ENCODE results near the gene CACNA1I. TPM values are rescaled to one million over a fixed set of nuclear protein-coding genes. Genes with fewer than 3 reads are reported as not detected.

The CACNA1I gene
- total RNA-seq, 1 donor from 2014 or later, result 0.10 TPM

Other genes starting within 250 kb of the CACNA1I start
- 20.0 TPM for gene SYNGR1, start 220.8 kb upstream of the CACNA1I start, total RNA-seq
- 27.3 TPM for gene TAB1, start 171.0 kb upstream of the CACNA1I start, total RNA-seq
- 2.9 TPM for gene MGAT3, start 113.7 kb upstream of the CACNA1I start, total RNA-seq
- 16.0 TPM for gene MIEF1, start 68.5 kb upstream of the CACNA1I start, total RNA-seq
- gene ATF4, start 50.2 kb upstream of the CACNA1I start, total RNA-seq, result 124 TPM
- 34.8 TPM for gene RPS19BP1, start 38.0 kb upstream of the CACNA1I start, total RNA-seq

All from tongue (tissue), 1 donor.